ENCODE measurements around the gene L3MBTL1. TPM values are rescaled to one million over a fixed set of nuclear protein-coding genes. Genes with fewer than 3 reads are reported as not detected.

L3MBTL1 gene
- 100 to 1,000 TPM in 1 of 4 donors, 10 to 100 TPM in 3; 10.9 to 152 (median 23.1) TPM for total RNA-seq

GRCh38 chr20:43507150-43508080 is at the start of gene L3MBTL1:
TSS of gene L3MBTL1 (plus strand) at chr20:43507697. CDS start at chr20:43513504, 5,807 bp downstream.
- Histone ChIP-seq H3K4me3 (peak within 1 kb of the TSS; percentile 46 to 76 (median 60)), H3K9me3 (no peaks in the 10 kb centered on the region)
- intact Hi-C loops (cut with DNase I; ENCODE audit: low total_unique reads), result no loop called here

GRCh38 chr20:43458422-43458924 is 49.0 kb upstream of the L3MBTL1 start:
- intact Hi-C loops (cut with DNase I; ENCODE audit: low total_unique reads) (no loop called here), in situ Hi-C loops (cut with MboI; ENCODE audit: low pct_ligation_motif_present in 1 of 4, low pct_unique_long_range_greater_than_20kb in 1 of 4, low sequenced_read_pairs in 3 of 4) (loop anchor here in 1 of 4 donors (25.0 kb wide), 1 partner anchor 629 kb away; no protein-coding TSS in a partner anchor)
- TF ChIP-seq EP300 (IDR thresholded peaks at IDR 0.05; ENCODE audit: low read depth) (no peak), POLR2A (IDR thresholded peaks at IDR 0.05) (no peak), CTCF (IDR thresholded peaks at IDR 0.05) (no peak)
- H3K27ac ChIP-seq, result peak overlapping the region; percentile 99 to 100 (median 100)
- no peak for DNase-seq
- peak overlapping the region; percentile 90 to 97 (median 96) for H3K4me3 ChIP-seq
- no peaks in the 10 kb centered on the region for H3K9me3 ChIP-seq
- peaks cover 3 to 41% (median 17%) of the 10 kb centered on the region in 4 donors for H3K4me1 ChIP-seq
- H3K36me3 ChIP-seq, result peaks cover 0 to 36% (median 17%) of the 10 kb centered on the region in 4 donors
- H3K27me3 ChIP-seq, result no peaks in the 10 kb centered on the region
- WGBS, 2 donors (ENCODE audit: low coverage in 1 of 2), result 1% methylated on average over 6 of the region's 41 CpGs; no CpG with 5 or more reads in 1 of the 2 donors

More at GRCh38 chr20:43507150-43508080, at the start of gene L3MBTL1:
- Histone ChIP-seq H3K36me3 (no peaks in the 10 kb centered on the region), H3K27ac (no peak within 1 kb of the TSS), H3K27me3 (peaks cover 45% of the 10 kb centered on the region), H3K4me1 (peaks cover 0 to 12% (median 7%) of the 10 kb centered on the region in 4 donors)
- TF ChIP-seq POLR2AphosphoS5 (IDR thresholded peaks at IDR 0.05), result no peak
- TF ChIP-seq POLR2A (IDR thresholded peaks at IDR 0.05), result no peak
- no peak for TF ChIP-seq EP300 (IDR thresholded peaks at IDR 0.05; ENCODE audit: low read depth)
- TF ChIP-seq CTCF (IDR thresholded peaks at IDR 0.05), result peak in 1 of 5 experiments; percentile 2
- peak; percentile 62 for DNase-seq
- 0 to 16% methylated on average over 2 to 90 of the region's 95 CpGs for WGBS, 2 donors (ENCODE audit: low coverage in 1 of 2)
- in situ Hi-C loops (cut with MboI; ENCODE audit: low pct_ligation_motif_present in 1 of 4, low pct_unique_long_range_greater_than_20kb in 1 of 4, low sequenced_read_pairs in 3 of 4), result no loop called here

GRCh38 chr20:43459022-43459942 is 48.2 kb upstream of the L3MBTL1 start:
- in situ Hi-C loops (cut with MboI; ENCODE audit: low pct_ligation_motif_present in 1 of 4, low pct_unique_long_range_greater_than_20kb in 1 of 4, low sequenced_read_pairs in 3 of 4), result loop anchor here in 1 of 4 donors (25.0 kb wide), 1 partner anchor 628 kb away; no protein-coding TSS in a partner anchor
- 59 to 66% methylated on average over 9 to 12 of the region's 12 CpGs for WGBS, 2 donors (ENCODE audit: low coverage in 1 of 2)
- no peak for TF ChIP-seq POLR2AphosphoS5 (IDR thresholded peaks at IDR 0.05)
- no peak for TF ChIP-seq CTCF (IDR thresholded peaks at IDR 0.05)
- TF ChIP-seq EP300 (IDR thresholded peaks at IDR 0.05; ENCODE audit: low read depth), result no peak
- TF ChIP-seq POLR2A (IDR thresholded peaks at IDR 0.05), result no peak

More at GRCh38 chr20:43459022-43459942, 48.2 kb upstream of the L3MBTL1 start:
- peak; percentile 23 for DNase-seq
- H3K4me3 ChIP-seq, result peak overlapping the region; percentile 90 to 97 (median 96)
- H3K27ac ChIP-seq, result peak overlapping the region; percentile 99 to 100 (median 100)
- no peaks in the 10 kb centered on the region for H3K9me3 ChIP-seq
- intact Hi-C loops (cut with DNase I; ENCODE audit: low total_unique reads), result no loop called here
- H3K36me3 ChIP-seq, result peaks cover 0 to 42% (median 20%) of the 10 kb centered on the region in 4 donors
- peaks cover 3 to 41% (median 17%) of the 10 kb centered on the region in 4 donors for H3K4me1 ChIP-seq
- H3K27me3 ChIP-seq, result no peaks in the 10 kb centered on the region
